ENCODE measurements around the gene MSMB.

The MSMB gene

DNA sequence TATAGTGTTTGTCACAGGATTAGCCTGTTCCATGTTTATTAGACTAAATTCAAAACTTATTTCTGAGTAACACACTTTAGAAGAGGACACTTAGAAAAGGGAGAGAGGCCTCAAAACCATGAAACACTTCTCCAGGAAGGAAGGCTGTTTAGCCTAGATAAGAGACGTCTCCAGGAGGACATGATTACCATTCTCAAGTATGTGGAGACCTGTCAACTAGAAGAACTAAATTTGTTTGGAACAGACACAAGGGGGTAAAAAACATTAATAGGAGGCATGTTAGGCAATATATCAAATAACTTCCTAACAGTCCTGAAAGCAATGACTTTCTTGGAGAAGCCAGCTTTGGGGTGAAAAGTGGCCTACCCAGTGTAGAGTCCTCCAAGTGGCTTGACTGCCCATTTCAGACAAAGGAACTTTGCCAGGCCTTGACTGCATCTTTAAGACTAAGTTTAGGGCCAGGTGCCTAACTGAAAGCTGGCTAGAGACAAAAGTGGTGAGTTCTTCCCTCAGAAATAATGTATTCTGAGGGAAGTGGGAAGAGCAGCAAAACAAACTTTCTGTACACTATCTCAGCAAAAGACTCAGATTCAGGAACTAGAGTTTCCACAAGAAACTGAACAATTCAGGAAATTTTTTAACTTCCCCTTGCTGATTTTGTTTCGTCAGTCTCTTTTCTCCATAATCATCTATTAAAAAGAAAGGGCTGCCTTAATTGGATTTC is 27.5 kb downstream of the MSMB start:
- H4K20me1 ChIP-seq (ENCODE audit: low read depth, low read length): peaks cover 7% of the 10 kb centered on the region; the same call in 1 of the 2 replicates
- no peaks in the 10 kb centered on the region for H3K9me3 ChIP-seq (ENCODE audit: insufficient read depth, low read length)
- H3K27ac ChIP-seq (ENCODE audit: low read depth, low read length): no peak overlapping the region
- peaks cover 13% of the 10 kb centered on the region for H3K36me3 ChIP-seq (ENCODE audit: low read length)
- no peak overlapping the region for H3K4me3 ChIP-seq (ENCODE audit: insufficient read depth, low read length, poor library complexity, severe bottlenecking)
- H3K9ac ChIP-seq (ENCODE audit: low read length): no peak overlapping the region
- no peaks in the 10 kb centered on the region for H3K27me3 ChIP-seq (ENCODE audit: low read length)
- no peaks in the 10 kb centered on the region for H3F3A ChIP-seq (ENCODE audit: insufficient read depth)
- TF ChIP-seq, protein P1, sequence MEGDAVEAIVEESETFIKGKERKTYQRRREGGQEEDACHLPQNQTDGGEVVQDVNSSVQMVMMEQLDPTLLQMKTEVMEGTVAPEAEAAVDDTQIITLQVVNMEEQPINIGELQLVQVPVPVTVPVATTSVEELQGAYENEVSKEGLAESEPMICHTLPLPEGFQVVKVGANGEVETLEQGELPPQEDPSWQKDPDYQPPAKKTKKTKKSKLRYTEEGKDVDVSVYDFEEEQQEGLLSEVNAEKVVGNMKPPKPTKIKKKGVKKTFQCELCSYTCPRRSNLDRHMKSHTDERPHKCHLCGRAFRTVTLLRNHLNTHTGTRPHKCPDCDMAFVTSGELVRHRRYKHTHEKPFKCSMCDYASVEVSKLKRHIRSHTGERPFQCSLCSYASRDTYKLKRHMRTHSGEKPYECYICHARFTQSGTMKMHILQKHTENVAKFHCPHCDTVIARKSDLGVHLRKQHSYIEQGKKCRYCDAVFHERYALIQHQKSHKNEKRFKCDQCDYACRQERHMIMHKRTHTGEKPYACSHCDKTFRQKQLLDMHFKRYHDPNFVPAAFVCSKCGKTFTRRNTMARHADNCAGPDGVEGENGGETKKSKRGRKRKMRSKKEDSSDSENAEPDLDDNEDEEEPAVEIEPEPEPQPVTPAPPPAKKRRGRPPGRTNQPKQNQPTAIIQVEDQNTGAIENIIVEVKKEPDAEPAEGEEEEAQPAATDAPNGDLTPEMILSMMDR (IDR thresholded peaks at IDR 0.05; ENCODE audit: insufficient read depth, low read length, poor library complexity, severe bottlenecking): no peak
- TF ChIP-seq EZH2phosphoT487 (conservative IDR thresholded peaks at IDR 0.05; ENCODE audit: low read length): no peak
- no peak overlapping the region for H3K4me2 ChIP-seq (ENCODE audit: low read depth, low read length, poor library complexity, severe bottlenecking)
- H3K9me2 ChIP-seq (replicated peaks; ENCODE audit: insufficient read depth, low read length): no peaks in the 10 kb centered on the region
- H3K79me2 ChIP-seq (ENCODE audit: insufficient read depth, low read length): peaks cover 84% of the 10 kb centered on the region
- H2AFZ ChIP-seq (ENCODE audit: low read depth, low read length, severe bottlenecking): no peak overlapping the region

GRCh38 chr10:46017733-46018132 is 28.3 kb downstream of the MSMB start:
- H3K27me3 ChIP-seq (ENCODE audit: low read length): no peaks in the 10 kb centered on the region
- H3K9me2 ChIP-seq (replicated peaks; ENCODE audit: insufficient read depth, low read length): no peaks in the 10 kb centered on the region
- H3K4me2 ChIP-seq (ENCODE audit: low read depth, low read length, poor library complexity, severe bottlenecking): no peak overlapping the region
- no peak overlapping the region for H3K27ac ChIP-seq (ENCODE audit: low read depth, low read length)
- H4K20me1 ChIP-seq (ENCODE audit: low read depth, low read length): peaks cover 3% of the 10 kb centered on the region; the same call in 1 of the 2 replicates
- peaks cover under 1% of the 10 kb centered on the region; the same call in 1 of the 2 replicates for H3F3A ChIP-seq (ENCODE audit: insufficient read depth)
- H3K79me2 ChIP-seq (ENCODE audit: insufficient read depth, low read length): peaks cover 75% of the 10 kb centered on the region
- TF ChIP-seq EZH2phosphoT487 (conservative IDR thresholded peaks at IDR 0.05; ENCODE audit: low read length): no peak
- TF ChIP-seq, protein P1 (IDR thresholded peaks at IDR 0.05; ENCODE audit: insufficient read depth, low read length, poor library complexity, severe bottlenecking): no peak
- no peak overlapping the region for H2AFZ ChIP-seq (ENCODE audit: low read depth, low read length, severe bottlenecking)
- H3K9me3 ChIP-seq (ENCODE audit: insufficient read depth, low read length): no peaks in the 10 kb centered on the region
- H3K9ac ChIP-seq (ENCODE audit: low read length): no peak overlapping the region
- no peak overlapping the region for H3K4me3 ChIP-seq (ENCODE audit: insufficient read depth, low read length, poor library complexity, severe bottlenecking)
- H3K36me3 ChIP-seq (ENCODE audit: low read length): peaks cover 20% of the 10 kb centered on the region

- no peaks in the 10 kb centered on the region for H3K9me3 ChIP-seq (ENCODE audit: insufficient read depth, low read length)
- peaks cover 28% of the 10 kb centered on the region for H3K36me3 ChIP-seq (ENCODE audit: low read length)
- H3F3A ChIP-seq (ENCODE audit: insufficient read depth): peaks cover 5% of the 10 kb centered on the region; the same call in 1 of the 2 replicates
- peaks cover 3% of the 10 kb centered on the region; the same call in 1 of the 2 replicates for H4K20me1 ChIP-seq (ENCODE audit: low read depth, low read length)
- TF ChIP-seq, protein P1 (IDR thresholded peaks at IDR 0.05; ENCODE audit: insufficient read depth, low read length, poor library complexity, severe bottlenecking): no peak
- TF ChIP-seq EZH2phosphoT487 (conservative IDR thresholded peaks at IDR 0.05; ENCODE audit: low read length): no peak
- no peaks in the 10 kb centered on the region for H3K27me3 ChIP-seq (ENCODE audit: low read length)
- no peak overlapping the region for H3K4me3 ChIP-seq (ENCODE audit: insufficient read depth, low read length, poor library complexity, severe bottlenecking)
- peaks cover 66% of the 10 kb centered on the region for H3K79me2 ChIP-seq (ENCODE audit: insufficient read depth, low read length)
- H2AFZ ChIP-seq (ENCODE audit: low read depth, low read length, severe bottlenecking): no peak overlapping the region
- no peak overlapping the region for H3K4me2 ChIP-seq (ENCODE audit: low read depth, low read length, poor library complexity, severe bottlenecking)
- H3K9ac ChIP-seq (ENCODE audit: low read length): no peak overlapping the region
- H3K9me2 ChIP-seq (replicated peaks; ENCODE audit: insufficient read depth, low read length): no peaks in the 10 kb centered on the region
- H3K27ac ChIP-seq (ENCODE audit: low read depth, low read length): no peak overlapping the region
Measured at GRCh38 chr10:46016811-46017210, 29.3 kb downstream of the MSMB start.

Measured in SU-DHL-6 (cell line).